ENCODE data around the gene DTX3. TPM values are rescaled to one million over a fixed set of nuclear protein-coding genes. Genes with fewer than 3 reads are reported as not detected.
"Not testable (repeated sequence)": the region's sequence is repeated elsewhere in the genome, so short reads cannot be mapped to it uniquely, and the experiment has no call there.

The DTX3 gene
- total and polyA plus RNA-seq, 2 experiments from 2014 or later, result 22.8 to 46.6 TPM

GRCh38 chr12:57641699-57642442 is 37.2 kb downstream of the DTX3 start:
- peak overlapping the region; percentile 5 for H2AFZ ChIP-seq
- peaks cover 17% of the 10 kb centered on the region for H3K4me1 ChIP-seq (ENCODE audit: insufficient read depth)
- no peaks in the 10 kb centered on the region for H3K79me2 ChIP-seq (replicated peaks; ENCODE audit: insufficient read depth)
- no peak overlapping the region for H3K27ac ChIP-seq (ENCODE audit: low read depth)
- peaks cover 10% of the 10 kb centered on the region for H3K27me3 Mint-ChIP-seq (ENCODE audit: insufficient read depth, low read depth, poor library complexity)
- H3K4me3 ChIP-seq, result 0 out of 2 replicates have a peak overlapping the region, but pooled peaks have one; percentile 22
- H3K4me2 ChIP-seq, result peak overlapping the region; percentile 66
- peaks cover 10% of the 10 kb centered on the region for H3K4me1 Mint-ChIP-seq
- no peaks in the 10 kb centered on the region for H3K9me2 ChIP-seq (ENCODE audit: insufficient read depth)
- peaks cover 16% of the 10 kb centered on the region; the same call in 2 of the 3 replicates for H3K36me3 Mint-ChIP-seq (ENCODE audit: low read depth)
- H3K4me3 Mint-ChIP-seq, result no peak overlapping the region; the same call in 2 of the 3 replicates
- no peaks in the 10 kb centered on the region for H3F3A ChIP-seq (replicated peaks; ENCODE audit: low read depth)
- DNase-seq (ENCODE audit: low spot score) (no peak), ATAC-seq (peak; percentile 59)
- H3K9me3 Mint-ChIP-seq, result peaks cover 41% of the 10 kb centered on the region
- no peak overlapping the region for H3K27ac Mint-ChIP-seq
- no peak for TF ChIP-seq NANOG (IDR thresholded peaks at IDR 0.05; ENCODE audit: borderline replicate concordance)
- TF ChIP-seq EZH2phosphoT487 (IDR thresholded peaks at IDR 0.05; ENCODE audit: unreplicated experiment), result no peak
- no peak for TF ChIP-seq POLR2AphosphoS5 (IDR thresholded peaks at IDR 0.05; ENCODE audit: low read depth)
- TF ChIP-seq STAT1 (IDR thresholded peaks at IDR 0.05; ENCODE audit: unreplicated experiment), result no peak
- TF ChIP-seq JUNB (IDR thresholded peaks at IDR 0.05; ENCODE audit: unreplicated experiment), result no peak
- TF ChIP-seq EZH2 (IDR thresholded peaks at IDR 0.05; ENCODE audit: low read depth, unreplicated experiment), result no peak
- TF ChIP-seq REST (IDR thresholded peaks at IDR 0.05; ENCODE audit: unreplicated experiment), result no peak
- TF ChIP-seq CREB1 (CRISPR knock-in tag; IDR thresholded peaks at IDR 0.05; ENCODE audit: low read depth), result no peak
- H4K20me1 ChIP-seq (replicated peaks; ENCODE audit: insufficient read depth), result no peaks in the 10 kb centered on the region
- peaks cover 9% of the 10 kb centered on the region for H3K36me3 ChIP-seq (ENCODE audit: insufficient read depth)
- no peaks in the 10 kb centered on the region for H3K27me3 ChIP-seq (ENCODE audit: insufficient read depth)

GRCh38 chr12:57645990-57646658 is 41.5 kb downstream of the DTX3 start:
- not testable (repeated sequence) for H4K20me1 ChIP-seq (replicated peaks; ENCODE audit: insufficient read depth); H3K27me3 ChIP-seq (ENCODE audit: insufficient read depth); H3K27me3 Mint-ChIP-seq (ENCODE audit: insufficient read depth, low read depth, poor library complexity); H2AFZ ChIP-seq; H3K4me2 ChIP-seq; H3K36me3 ChIP-seq (ENCODE audit: insufficient read depth); ATAC-seq; H3K4me3 ChIP-seq; H3F3A ChIP-seq (replicated peaks; ENCODE audit: low read depth); H3K79me2 ChIP-seq (replicated peaks; ENCODE audit: insufficient read depth); H3K27ac ChIP-seq (ENCODE audit: low read depth); H3K4me1 Mint-ChIP-seq; H3K4me3 Mint-ChIP-seq; H3K9me2 ChIP-seq (ENCODE audit: insufficient read depth); H3K27ac Mint-ChIP-seq
- H3K9me3 Mint-ChIP-seq, result peaks cover 41% of the 10 kb centered on the region
- peak; percentile 84 for DNase-seq (ENCODE audit: low spot score)
- peaks cover 16% of the 10 kb centered on the region; the same call in 2 of the 3 replicates for H3K36me3 Mint-ChIP-seq (ENCODE audit: low read depth)
- peaks cover 13% of the 10 kb centered on the region for H3K4me1 ChIP-seq (ENCODE audit: insufficient read depth)

GRCh38 chr12:57646659-57647049 is 42.0 kb downstream of the DTX3 start:
- not testable (repeated sequence) for H3K27me3 Mint-ChIP-seq (ENCODE audit: insufficient read depth, low read depth, poor library complexity); H3K27ac Mint-ChIP-seq; H3K4me3 Mint-ChIP-seq; H3F3A ChIP-seq (replicated peaks; ENCODE audit: low read depth); H3K27me3 ChIP-seq (ENCODE audit: insufficient read depth); H3K4me1 ChIP-seq (ENCODE audit: insufficient read depth); H4K20me1 ChIP-seq (replicated peaks; ENCODE audit: insufficient read depth); ATAC-seq; H3K27ac ChIP-seq (ENCODE audit: low read depth); H3K79me2 ChIP-seq (replicated peaks; ENCODE audit: insufficient read depth); H3K4me2 ChIP-seq; H3K9me2 ChIP-seq (ENCODE audit: insufficient read depth); H3K36me3 ChIP-seq (ENCODE audit: insufficient read depth); H3K4me1 Mint-ChIP-seq; H2AFZ ChIP-seq; DNase-seq (ENCODE audit: low spot score); H3K4me3 ChIP-seq
- peaks cover 16% of the 10 kb centered on the region; the same call in 2 of the 3 replicates for H3K36me3 Mint-ChIP-seq (ENCODE audit: low read depth)
- H3K9me3 Mint-ChIP-seq, result peaks cover 41% of the 10 kb centered on the region

Data from GM23338 (cell line).